Neural cell (in vitro differentiated cells): ENCODE data around the gene PDE6G. TPM values are rescaled to one million over a fixed set of nuclear protein-coding genes. Genes with fewer than 3 reads are reported as not detected.

Experiments used
- H2AFZ ChIP-seq: fragments of 200-600, 300-800 bp; sonication (generic), shearing (Covaris generic); 2 replicates; pipeline ENCODE4 v1.6.0; 2014; ENCODE audit warnings: low read depth, mild to moderate bottlenecking, antibody characterized with exemption, low read length, moderate library complexity
- H3F3A ChIP-seq: fragments of 200-600 bp; shearing (Covaris generic); 2 replicates; pipeline ENCODE4 v1.6.1; 2016; ENCODE audit warnings: mild to moderate bottlenecking, moderate library complexity, mixed read lengths, antibody characterized with exemption, low read length; ENCODE audit not compliant: insufficient read depth, poor library complexity, severe bottlenecking
- H3K27ac ChIP-seq: fragments of 200-600, 300-800 bp; sonication (generic), shearing (Covaris generic); 2 replicates; pipeline ENCODE4 v1.5.1; 2014; ENCODE audit warnings: mild to moderate bottlenecking, low read length, moderate library complexity
- H3K27me3 ChIP-seq: fragments of 300-800, 200-600 bp; sonication (generic), shearing (Covaris generic); 2 replicates; pipeline ENCODE4 v1.6.0; 2014; ENCODE audit warnings: mild to moderate bottlenecking, low read depth, low read length, moderate library complexity; ENCODE audit not compliant: insufficient read depth
- H3K36me3 ChIP-seq: fragments of 300-800, 200-600 bp; sonication (generic), shearing (Covaris generic); 2 replicates; pipeline ENCODE4 v1.5.1; 2014; ENCODE audit warnings: mild to moderate bottlenecking, antibody characterized with exemption, low read length, moderate library complexity; ENCODE audit not compliant: insufficient read depth
- H3K4me2 ChIP-seq: fragments of 300-800, 200-600 bp; sonication (generic), shearing (Covaris generic); 2 replicates; pipeline ENCODE4 v1.6.0; 2014; ENCODE audit warnings: mild to moderate bottlenecking, low read length
- H3K4me3 ChIP-seq: fragments of 300-800, 200-600 bp; sonication (generic), shearing (Covaris generic); 2 replicates; pipeline ENCODE4 v1.5.1; 2014; ENCODE audit warnings: mild to moderate bottlenecking, low read length, moderate library complexity
- H3K79me2 ChIP-seq: fragments of 200-600 bp; shearing (Covaris generic); replicated peaks from 2 replicates; pipeline ENCODE4 v1.6.0; 2014; ENCODE audit warnings: mild to moderate bottlenecking, low read length, moderate library complexity; ENCODE audit not compliant: insufficient read depth
- H3K9ac ChIP-seq: fragments of 300-800, 200-600 bp; sonication (generic), shearing (Covaris generic); 2 replicates; pipeline ENCODE4 v1.6.1; 2016; ENCODE audit warnings: mild to moderate bottlenecking, low read length, mixed read lengths
- H3K9me2 ChIP-seq: fragments of 200-600 bp; shearing (Covaris generic); 2 replicates; pipeline ENCODE4 v1.6.1; 2016; ENCODE audit warnings: mild to moderate bottlenecking, low read length, mixed read lengths; ENCODE audit not compliant: insufficient read depth
- H3K9me3 ChIP-seq: fragments of 200-600, 300-800 bp; sonication (generic), shearing (Covaris generic); 2 replicates; pipeline ENCODE4 v1.6.1; 2016; ENCODE audit warnings: mild to moderate bottlenecking, mixed run types, low read length, moderate library complexity, mixed read lengths
- H4K20me1 ChIP-seq: fragments of 200-600 bp; shearing (Covaris generic); 2 replicates; pipeline ENCODE4 v1.6.1; 2016; ENCODE audit warnings: mild to moderate bottlenecking, mixed run types; ENCODE audit not compliant: insufficient read depth
- EP300 ChIP-seq: fragments of 450-650 bp; conservative IDR thresholded peaks from 2 replicates; pipeline ENCODE4 v1.6.1; 2014; ENCODE audit warnings: antibody characterized with exemption, mild to moderate bottlenecking, moderate library complexity; ENCODE audit not compliant: poor library complexity, severe bottlenecking
- EZH2 ChIP-seq: fragments of 200-600, 300-800 bp; shearing (Covaris generic), sonication (generic); IDR thresholded peaks from 2 replicates; pipeline ENCODE4 v1.6.1; 2014; ENCODE audit warnings: antibody characterized with exemption, low read length, borderline replicate concordance, mild to moderate bottlenecking; ENCODE audit not compliant: insufficient read depth, poor library complexity, severe bottlenecking
- MXI1 ChIP-seq: fragments of 450-650 bp; conservative IDR thresholded peaks from 2 replicates; pipeline ENCODE4 v1.6.1; 2014; ENCODE audit warnings: antibody characterized with exemption, mild to moderate bottlenecking; ENCODE audit not compliant: poor library complexity, severe bottlenecking
- POLR2AphosphoS5 ChIP-seq: IDR thresholded peaks from 2 replicates; pipeline ENCODE4 v1.6.1; 2012
- RAD21 ChIP-seq: fragments of 450-650 bp; conservative IDR thresholded peaks from 2 replicates; pipeline ENCODE4 v1.6.1; 2014; ENCODE audit warnings: antibody characterized with exemption, mild to moderate bottlenecking, moderate library complexity
- REST ChIP-seq: IDR thresholded peaks from 2 replicates; pipeline ENCODE4 v1.6.1; 2012; ENCODE audit warnings: borderline replicate concordance
- SMC3 ChIP-seq: fragments of 450-650 bp; conservative IDR thresholded peaks from 2 replicates; pipeline ENCODE4 v1.6.1; 2014; ENCODE audit warnings: antibody characterized with exemption, mild to moderate bottlenecking, moderate library complexity; ENCODE audit not compliant: poor library complexity
- TAF1 ChIP-seq: IDR thresholded peaks from 2 replicates; pipeline ENCODE4 v1.6.1; 2012; ENCODE audit warnings: low read depth
- polyA plus RNA-seq: library from polyadenylated mRNA; depleted of rRNA; stranded (reverse); fragments of >200 nt; gene quantifications from 2 replicates; pipeline ENCODE4 v1.2.3, GENCODE V29; 2014
- TF ChIP-seq, protein P1 (sequence below): fragments of 450-650 bp; IDR thresholded peaks from 2 replicates; pipeline ENCODE4 v1.5.1; 2014; ENCODE audit warnings: antibody characterized with exemption, mild to moderate bottlenecking, moderate library complexity; ENCODE audit not compliant: poor library complexity, severe bottlenecking

The PDE6G gene
- polyA plus RNA-seq, 1 donor from 2014 or later, result not detected

GRCh38 chr17:81697261-81698044, 41.1 kb upstream of the PDE6G start:
- peaks cover 7% of the 10 kb centered on the region for H3K79me2 ChIP-seq

DNA sequence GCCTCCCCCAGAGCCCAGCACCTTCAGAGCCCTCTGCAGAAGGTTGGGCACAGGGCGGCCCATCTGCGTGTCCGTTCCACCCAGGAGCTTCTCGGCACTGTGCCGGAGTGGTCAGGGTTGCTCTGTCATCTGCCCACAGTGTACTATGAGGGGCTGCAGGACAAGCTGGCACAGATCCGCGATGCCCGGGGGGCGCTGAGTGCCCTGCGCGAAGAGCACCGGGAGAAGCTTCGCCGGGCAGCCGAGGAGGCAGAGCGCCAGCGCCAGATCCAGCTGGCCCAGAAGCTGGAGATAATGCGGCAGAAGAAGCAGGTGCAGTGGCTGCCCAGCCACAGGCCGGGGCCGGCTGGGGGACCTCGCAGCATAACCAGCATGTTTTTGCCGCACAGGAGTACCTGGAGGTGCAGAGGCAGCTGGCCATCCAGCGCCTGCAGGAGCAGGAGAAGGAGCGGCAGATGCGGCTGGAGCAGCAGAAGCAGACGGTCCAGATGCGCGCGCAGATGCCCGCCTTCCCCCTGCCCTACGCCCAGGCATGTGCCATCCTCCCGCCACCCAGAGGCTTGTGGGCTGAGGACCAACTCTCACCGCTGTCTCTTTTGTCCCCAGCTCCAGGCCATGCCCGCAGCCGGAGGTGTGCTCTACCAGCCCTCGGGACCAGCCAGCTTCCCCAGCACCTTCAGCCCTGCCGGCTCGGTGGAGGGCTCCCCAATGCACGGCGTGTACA, 40.0 kb upstream of the PDE6G start:
- TF ChIP-seq RAD21 (no peak), POLR2AphosphoS5 (no peak), TAF1 (no peak)
- Histone ChIP-seq H3K4me2 (no peak overlapping the region), H3K9me3 (no peaks in the 10 kb centered on the region), H2AFZ (no peak overlapping the region), H3K9me2 (no peaks in the 10 kb centered on the region), H3K4me3 (no peak overlapping the region), H3F3A (no peaks in the 10 kb centered on the region), H3K36me3 (peaks cover 5% of the 10 kb centered on the region), H4K20me1 (no peaks in the 10 kb centered on the region), H3K79me2 (no peaks in the 10 kb centered on the region), H3K9ac (no peak overlapping the region), H3K27ac (no peak overlapping the region), H3K27me3 (no peaks in the 10 kb centered on the region)

More at GRCh38 chr17:81697261-81698044, 41.1 kb upstream of the PDE6G start:
- Histone ChIP-seq H3K9ac (no peak overlapping the region), H3K4me2 (no peak overlapping the region), H3K9me3 (no peaks in the 10 kb centered on the region), H2AFZ (no peak overlapping the region), H3K4me3 (no peak overlapping the region), H3K9me2 (no peaks in the 10 kb centered on the region), H3F3A (no peaks in the 10 kb centered on the region), H3K27ac (no peak overlapping the region), H3K27me3 (no peaks in the 10 kb centered on the region), H3K36me3 (peaks cover 5% of the 10 kb centered on the region), H4K20me1 (no peaks in the 10 kb centered on the region)
- TF ChIP-seq EZH2 (no peak), RAD21 (no peak), SMC3 (no peak), REST (no peak), POLR2AphosphoS5 (no peak), TAF1 (no peak), MXI1 (no peak), EP300 (no peak)
- TF ChIP-seq, protein P1, sequence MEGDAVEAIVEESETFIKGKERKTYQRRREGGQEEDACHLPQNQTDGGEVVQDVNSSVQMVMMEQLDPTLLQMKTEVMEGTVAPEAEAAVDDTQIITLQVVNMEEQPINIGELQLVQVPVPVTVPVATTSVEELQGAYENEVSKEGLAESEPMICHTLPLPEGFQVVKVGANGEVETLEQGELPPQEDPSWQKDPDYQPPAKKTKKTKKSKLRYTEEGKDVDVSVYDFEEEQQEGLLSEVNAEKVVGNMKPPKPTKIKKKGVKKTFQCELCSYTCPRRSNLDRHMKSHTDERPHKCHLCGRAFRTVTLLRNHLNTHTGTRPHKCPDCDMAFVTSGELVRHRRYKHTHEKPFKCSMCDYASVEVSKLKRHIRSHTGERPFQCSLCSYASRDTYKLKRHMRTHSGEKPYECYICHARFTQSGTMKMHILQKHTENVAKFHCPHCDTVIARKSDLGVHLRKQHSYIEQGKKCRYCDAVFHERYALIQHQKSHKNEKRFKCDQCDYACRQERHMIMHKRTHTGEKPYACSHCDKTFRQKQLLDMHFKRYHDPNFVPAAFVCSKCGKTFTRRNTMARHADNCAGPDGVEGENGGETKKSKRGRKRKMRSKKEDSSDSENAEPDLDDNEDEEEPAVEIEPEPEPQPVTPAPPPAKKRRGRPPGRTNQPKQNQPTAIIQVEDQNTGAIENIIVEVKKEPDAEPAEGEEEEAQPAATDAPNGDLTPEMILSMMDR, result no peak
